Activated naive CD8-positive, alpha-beta T cell treated with anti-CD3 and anti-CD28 coated beads, Interleukin-2, amount 50 U/mL, for 16 hours (primary cell): ENCODE results near the gene TMEFF2.

Experiments
- DNase-seq: peaks from one replicate; pipeline ENCODE4 v3.0.0-alpha.2; 2020; ENCODE audit warnings: low read depth, low spot score

The TMEFF2 gene

GRCh38 chr2:191899410-191899809 lies 295.3 kb downstream of the TMEFF2 start:
- DNase-seq = no peak
